ENCODE measurements around the gene CALML5. TPM values are rescaled to one million over a fixed set of nuclear protein-coding genes. Genes with fewer than 3 reads are reported as not detected.

The CALML5 gene
- polyA plus RNA-seq, 1 donor from 2014 or later: not detected

- Histone ChIP-seq H2AFZ (ENCODE audit: low read depth, low read length) (no peak overlapping the region), H3K9ac (ENCODE audit: low read length) (no peak overlapping the region), H3K4me2 (ENCODE audit: low read length) (no peak overlapping the region), H3K27ac (ENCODE audit: low read length) (no peak overlapping the region), H3K27me3 (ENCODE audit: insufficient read depth, low read depth, low read length) (no peaks in the 10 kb centered on the region), H3K9me2 (ENCODE audit: insufficient read depth, low read length) (no peaks in the 10 kb centered on the region), H3K79me2 (replicated peaks; ENCODE audit: insufficient read depth, low read length) (no peaks in the 10 kb centered on the region), H4K20me1 (ENCODE audit: insufficient read depth) (no peaks in the 10 kb centered on the region), H3K36me3 (ENCODE audit: insufficient read depth, low read length) (no peaks in the 10 kb centered on the region), H3K4me3 (ENCODE audit: low read length) (no peak overlapping the region), H3F3A (ENCODE audit: insufficient read depth, low read length, poor library complexity, severe bottlenecking) (no peaks in the 10 kb centered on the region), H3K9me3 (ENCODE audit: low read length) (no peaks in the 10 kb centered on the region)
- TF ChIP-seq RAD21 (conservative IDR thresholded peaks at IDR 0.05) (no peak), SMC3 (conservative IDR thresholded peaks at IDR 0.05; ENCODE audit: poor library complexity) (no peak), EZH2 (IDR thresholded peaks at IDR 0.05; ENCODE audit: borderline replicate concordance, insufficient read depth, low read length, poor library complexity, severe bottlenecking) (no peak), MXI1 (conservative IDR thresholded peaks at IDR 0.05; ENCODE audit: poor library complexity, severe bottlenecking) (no peak), TAF1 (IDR thresholded peaks at IDR 0.05; ENCODE audit: low read depth) (no peak), CTCF (IDR thresholded peaks at IDR 0.05; ENCODE audit: poor library complexity, severe bottlenecking) (no peak), POLR2AphosphoS5 (IDR thresholded peaks at IDR 0.05) (no peak), EP300 (conservative IDR thresholded peaks at IDR 0.05; ENCODE audit: poor library complexity, severe bottlenecking) (no peak)
- TF ChIP-seq, protein P1, sequence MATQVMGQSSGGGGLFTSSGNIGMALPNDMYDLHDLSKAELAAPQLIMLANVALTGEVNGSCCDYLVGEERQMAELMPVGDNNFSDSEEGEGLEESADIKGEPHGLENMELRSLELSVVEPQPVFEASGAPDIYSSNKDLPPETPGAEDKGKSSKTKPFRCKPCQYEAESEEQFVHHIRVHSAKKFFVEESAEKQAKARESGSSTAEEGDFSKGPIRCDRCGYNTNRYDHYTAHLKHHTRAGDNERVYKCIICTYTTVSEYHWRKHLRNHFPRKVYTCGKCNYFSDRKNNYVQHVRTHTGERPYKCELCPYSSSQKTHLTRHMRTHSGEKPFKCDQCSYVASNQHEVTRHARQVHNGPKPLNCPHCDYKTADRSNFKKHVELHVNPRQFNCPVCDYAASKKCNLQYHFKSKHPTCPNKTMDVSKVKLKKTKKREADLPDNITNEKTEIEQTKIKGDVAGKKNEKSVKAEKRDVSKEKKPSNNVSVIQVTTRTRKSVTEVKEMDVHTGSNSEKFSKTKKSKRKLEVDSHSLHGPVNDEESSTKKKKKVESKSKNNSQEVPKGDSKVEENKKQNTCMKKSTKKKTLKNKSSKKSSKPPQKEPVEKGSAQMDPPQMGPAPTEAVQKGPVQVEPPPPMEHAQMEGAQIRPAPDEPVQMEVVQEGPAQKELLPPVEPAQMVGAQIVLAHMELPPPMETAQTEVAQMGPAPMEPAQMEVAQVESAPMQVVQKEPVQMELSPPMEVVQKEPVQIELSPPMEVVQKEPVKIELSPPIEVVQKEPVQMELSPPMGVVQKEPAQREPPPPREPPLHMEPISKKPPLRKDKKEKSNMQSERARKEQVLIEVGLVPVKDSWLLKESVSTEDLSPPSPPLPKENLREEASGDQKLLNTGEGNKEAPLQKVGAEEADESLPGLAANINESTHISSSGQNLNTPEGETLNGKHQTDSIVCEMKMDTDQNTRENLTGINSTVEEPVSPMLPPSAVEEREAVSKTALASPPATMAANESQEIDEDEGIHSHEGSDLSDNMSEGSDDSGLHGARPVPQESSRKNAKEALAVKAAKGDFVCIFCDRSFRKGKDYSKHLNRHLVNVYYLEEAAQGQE (IDR thresholded peaks at IDR 0.05; ENCODE audit: borderline replicate concordance): no peak
Measured at GRCh38 chr10:5512331-5512730, 13.0 kb upstream of the CALML5 start.

DNA sequence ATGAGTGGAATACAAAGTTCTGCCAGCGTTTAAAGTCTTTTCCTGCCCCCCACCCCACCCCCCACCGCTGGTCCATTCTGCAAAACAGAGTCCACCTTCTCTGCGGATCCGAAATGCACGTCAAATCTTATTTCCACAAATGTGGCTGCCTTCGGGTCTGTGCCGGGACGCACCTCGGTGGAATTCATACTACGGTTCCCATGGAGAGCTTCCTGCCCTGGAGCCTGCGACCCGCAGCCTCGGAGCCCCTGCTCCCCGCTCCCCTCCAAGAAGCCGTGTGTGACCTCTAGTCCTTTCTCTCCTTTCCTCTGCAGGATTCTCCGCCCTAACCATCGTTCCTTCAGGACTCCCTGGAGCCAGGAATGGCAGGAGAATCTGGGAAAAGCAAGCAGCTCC, 12.5 kb upstream of the CALML5 start:
- H2AFZ ChIP-seq (ENCODE audit: low read depth, low read length): no peak overlapping the region

More for the DNA sequence above, 12.5 kb upstream of the CALML5 start:
- Histone ChIP-seq H4K20me1 (ENCODE audit: insufficient read depth) (no peaks in the 10 kb centered on the region), H3K9me2 (ENCODE audit: insufficient read depth, low read length) (no peaks in the 10 kb centered on the region), H3K27me3 (ENCODE audit: insufficient read depth, low read depth, low read length) (no peaks in the 10 kb centered on the region), H3K4me2 (ENCODE audit: low read length) (no peak overlapping the region), H3K36me3 (ENCODE audit: insufficient read depth, low read length) (no peaks in the 10 kb centered on the region), H3F3A (ENCODE audit: insufficient read depth, low read length, poor library complexity, severe bottlenecking) (no peaks in the 10 kb centered on the region), H3K79me2 (replicated peaks; ENCODE audit: insufficient read depth, low read length) (no peaks in the 10 kb centered on the region), H3K4me3 (ENCODE audit: low read length) (no peak overlapping the region), H3K9ac (ENCODE audit: low read length) (no peak overlapping the region), H3K27ac (ENCODE audit: low read length) (no peak overlapping the region), H3K9me3 (ENCODE audit: low read length) (no peaks in the 10 kb centered on the region)
- TF ChIP-seq CTCF (IDR thresholded peaks at IDR 0.05; ENCODE audit: poor library complexity, severe bottlenecking) (no peak), EZH2 (IDR thresholded peaks at IDR 0.05; ENCODE audit: borderline replicate concordance, insufficient read depth, low read length, poor library complexity, severe bottlenecking) (no peak), TAF1 (IDR thresholded peaks at IDR 0.05; ENCODE audit: low read depth) (no peak), MXI1 (conservative IDR thresholded peaks at IDR 0.05; ENCODE audit: poor library complexity, severe bottlenecking) (no peak), SMC3 (conservative IDR thresholded peaks at IDR 0.05; ENCODE audit: poor library complexity) (no peak), EP300 (conservative IDR thresholded peaks at IDR 0.05; ENCODE audit: poor library complexity, severe bottlenecking) (no peak), POLR2AphosphoS5 (IDR thresholded peaks at IDR 0.05) (no peak), RAD21 (conservative IDR thresholded peaks at IDR 0.05) (no peak)
- TF ChIP-seq, protein P1 (IDR thresholded peaks at IDR 0.05; ENCODE audit: borderline replicate concordance): no peak

All from neural cell (in vitro differentiated cells).